Esophagus muscularis mucosa (tissue), 4 donors: ENCODE results near the gene MMS19. TPM values are rescaled to one million over a fixed set of nuclear protein-coding genes. Genes with fewer than 3 reads are reported as not detected.
A peak's percentile ranks its signal among the peaks of the same experiment; 100 is the strongest.

Experiments
- DNase-seq: peaks from one replicate; pipeline ENCODE4 v3.0.0-alpha.2; 2017; ENCODE audit errors: extremely low spot score
- H3K27ac ChIP-seq, 4 donors: fragments of 200-600 bp; sonication (generic); replicated peaks in 1 of 4; 1 replicate in 3 of 4; 2 replicates in 1 of 4; pipeline ENCODE4 v1.5.1; 2016 to 2019; ENCODE audit warnings: mild to moderate bottlenecking in 1 of 4
- H3K27me3 ChIP-seq, 4 donors: fragments of 200-600 bp; sonication (generic); one replicate each; pipeline versions ENCODE4 v1.5.1 to v1.6.0; 2016 to 2019
- H3K36me3 ChIP-seq, 4 donors: fragments of 200-600 bp; sonication (generic); one replicate each; pipeline ENCODE4 v1.5.1; 2016 to 2019
- H3K4me1 ChIP-seq, 4 donors: fragments of 200-600 bp; sonication (generic); one replicate each; pipeline ENCODE4 v1.5.1; 2016 to 2019
- H3K4me3 ChIP-seq, 4 donors: fragments of 200-600 bp; sonication (generic); 1 replicate in 2 of 4; 2 replicates in 2 of 4; pipeline ENCODE4 v1.5.1; 2016 to 2019; ENCODE audit warnings: mild to moderate bottlenecking in 4 of 4, moderate library complexity in 1 of 4
- H3K9me3 ChIP-seq, 4 donors: fragments of 200-600 bp; sonication (generic); 1 replicate in 3 of 4; 2 replicates in 1 of 4; pipeline ENCODE4 v1.5.1; 2016 to 2019
- CTCF ChIP-seq, 3 experiments: fragments of 200-600 bp in 2 of 3; fragments of 450-650 bp in 1 of 3; sonication (generic) in 2 of 3; IDR thresholded peaks; one replicate each; pipeline ENCODE4 v1.5.1; 2017 to 2019; ENCODE audit warnings: antibody characterized with exemption in 3 of 3, mild to moderate bottlenecking in 2 of 3, moderate library complexity in 1 of 3
- EP300 ChIP-seq: sonication (generic); formaldehyde crosslinking; IDR thresholded peaks from one replicate; pipeline ENCODE4 v1.6.1; 2017; ENCODE audit warnings: antibody characterized with exemption
- POLR2A ChIP-seq: fragments of 450-650 bp; IDR thresholded peaks from one replicate; pipeline ENCODE4 v1.6.1; 2017; ENCODE audit warnings: antibody characterized with exemption, moderate library complexity, mild to moderate bottlenecking, low read depth
- POLR2AphosphoS5 ChIP-seq, 2 donors: sonication (generic); formaldehyde crosslinking; IDR thresholded peaks; one replicate each; pipeline ENCODE4 v1.6.1; 2017; ENCODE audit warnings: antibody characterized with exemption in 2 of 2
- WGBS: methylation state at CpG from one replicate; pipeline ENCODE4 v1.1.5; 2018; 5-methylcytosine and 5-hydroxymethylcytosine counted together
- intact Hi-C: fragments of 100-400 bp; cut with DNase I; formaldehyde crosslinking; loops from one replicate; pipeline ENCODE4 v1.15.1; 2023
- total RNA-seq, 4 donors: library from RNA; depleted of rRNA; stranded (reverse); fragments of >200 nt; gene quantifications; one replicate each; pipeline versions ENCODE4 v1.1.0 to v1.2.1, GENCODE V29; 2016

Gene MMS19
- total RNA-seq, 4 donors from 2014 or later = 46.9 to 51.4 (median 48.6) TPM

GRCh38 chr10:97543025-97543546 lies 44.9 kb upstream of the MMS19 start:
- no peak overlapping the region for H3K4me3 ChIP-seq
- no peaks in the 10 kb centered on the region for H3K27me3 ChIP-seq
- peak overlapping the region; percentile 82 to 87 (median 84) for H3K27ac ChIP-seq
- TF ChIP-seq POLR2A = no peak
- TF ChIP-seq EP300 = no peak
- peak; percentile 75 to 89 for TF ChIP-seq POLR2AphosphoS5 (IDR thresholded peaks at IDR 0.05)
- TF ChIP-seq CTCF (IDR thresholded peaks at IDR 0.05) = no peak
- no peak for DNase-seq
- WGBS = 41% methylated on average over 10 of the region's 10 CpGs
- intact Hi-C loops = no loop called here
- H3K36me3 ChIP-seq = no peaks in the 10 kb centered on the region
- H3K4me1 ChIP-seq = peaks cover 51 to 68% (median 56%) of the 10 kb centered on the region in 4 donors
- no peaks in the 10 kb centered on the region for H3K9me3 ChIP-seq

DNA sequence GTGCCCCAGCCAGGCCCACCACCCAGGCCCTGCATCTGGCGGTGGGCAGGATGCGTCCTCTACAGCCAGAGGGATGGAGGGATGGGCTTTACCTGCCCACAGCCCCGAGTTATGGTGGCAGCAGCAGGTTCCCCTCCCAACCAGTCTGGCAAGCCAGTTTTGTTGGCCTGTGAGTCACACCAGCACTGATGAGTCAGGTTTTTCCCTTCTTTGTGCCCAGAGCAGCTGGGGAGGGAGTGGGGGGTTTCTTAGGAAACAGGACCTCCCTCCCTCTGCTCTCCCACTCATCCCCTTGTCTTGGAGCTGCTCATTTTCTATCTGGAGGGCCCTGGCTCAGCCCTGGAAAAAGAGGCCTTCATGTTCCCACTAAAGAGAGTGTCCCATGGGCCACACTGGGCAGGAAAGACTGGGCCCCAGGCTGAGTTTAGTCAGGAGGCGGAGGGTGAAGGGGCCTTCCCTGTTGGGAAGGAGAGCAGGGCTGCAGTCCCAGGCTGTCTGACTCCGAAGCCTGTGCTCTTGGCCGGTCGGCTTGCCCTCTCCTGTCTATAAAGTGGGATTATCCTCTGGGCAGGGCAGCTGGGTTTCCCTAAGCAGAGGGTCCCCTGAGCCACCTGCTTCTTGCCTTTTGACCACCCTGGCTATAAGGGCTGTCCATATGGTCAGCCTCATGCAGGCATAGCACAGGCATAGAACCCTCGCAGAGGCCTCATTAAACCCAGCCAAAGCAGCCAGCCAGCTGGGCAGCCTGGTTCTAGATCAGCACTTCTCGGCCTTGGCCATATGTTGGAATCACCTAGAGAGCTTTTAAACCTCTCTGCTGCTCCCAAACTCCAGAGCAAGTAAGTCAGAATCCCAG lies 44.2 kb upstream of the MMS19 start:
- DNase-seq = no peak
- TF ChIP-seq EP300 = no peak
- peak; percentile 70 to 72 for TF ChIP-seq POLR2AphosphoS5 (IDR thresholded peaks at IDR 0.05)
- Histone ChIP-seq H3K27me3 (no peaks in the 10 kb centered on the region), H3K27ac (peak overlapping the region; percentile 82 to 87 (median 84)), H3K36me3 (no peaks in the 10 kb centered on the region), H3K4me3 (no peak overlapping the region), H3K9me3 (no peaks in the 10 kb centered on the region), H3K4me1 (peaks cover 46 to 65% (median 51%) of the 10 kb centered on the region in 4 donors)
- WGBS = 44% methylated on average over 8 of the region's 9 CpGs
- intact Hi-C loops = no loop called here

DNA sequence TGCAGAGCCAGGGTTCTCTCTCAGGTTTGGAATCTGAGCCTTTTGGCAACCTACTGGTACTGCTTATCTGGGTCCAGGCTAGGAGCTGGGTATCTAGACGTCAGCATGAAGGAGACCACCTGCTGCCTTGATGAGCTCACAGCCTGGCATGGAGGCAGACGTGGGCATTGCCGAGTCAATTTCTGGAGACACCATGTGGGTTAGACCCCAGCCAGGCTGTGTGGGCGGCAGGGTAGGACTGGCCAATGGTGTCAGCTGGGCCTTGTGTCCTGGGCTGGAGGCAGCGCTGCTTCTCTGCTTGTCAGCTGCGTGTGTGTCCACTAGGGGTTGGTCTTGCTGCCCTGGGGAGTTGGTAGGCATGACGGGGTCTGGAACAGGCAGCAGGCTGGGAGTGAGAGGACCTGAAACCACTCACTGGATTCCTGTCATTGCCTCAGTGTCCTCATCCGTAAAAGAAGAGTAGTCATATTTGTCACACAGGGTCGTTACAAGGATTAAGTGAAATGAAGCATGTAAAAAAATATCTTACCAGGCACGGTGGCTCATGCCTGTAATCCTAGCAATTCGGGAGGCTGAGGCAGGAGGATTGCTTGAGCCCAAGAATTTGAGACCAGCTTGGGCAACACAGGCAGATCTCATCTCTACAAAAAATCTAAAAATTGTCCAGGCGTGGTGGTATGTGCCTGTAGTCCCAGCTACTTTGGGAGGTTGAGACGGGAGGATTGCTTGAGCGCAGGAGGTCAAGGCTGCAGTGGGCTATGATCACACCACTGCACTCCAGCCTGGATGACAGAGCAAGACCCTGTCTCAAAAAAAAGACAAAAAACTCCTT lies 42.7 kb upstream of the MMS19 start:
- Histone ChIP-seq H3K27ac (peak overlapping the region; percentile 18 to 87 (median 84)), H3K9me3 (no peaks in the 10 kb centered on the region), H3K4me3 (no peak overlapping the region), H3K36me3 (no peaks in the 10 kb centered on the region), H3K4me1 (peaks cover 42 to 58% (median 46%) of the 10 kb centered on the region in 4 donors), H3K27me3 (no peaks in the 10 kb centered on the region)
- intact Hi-C loops = no loop called here
- DNase-seq = no peak
- WGBS = 89% methylated on average over 14 of the region's 14 CpGs
- no peak for TF ChIP-seq POLR2AphosphoS5 (IDR thresholded peaks at IDR 0.05)
- TF ChIP-seq CTCF (IDR thresholded peaks at IDR 0.05) = no peak
- no peak for TF ChIP-seq POLR2A
- TF ChIP-seq EP300 = no peak

DNA sequence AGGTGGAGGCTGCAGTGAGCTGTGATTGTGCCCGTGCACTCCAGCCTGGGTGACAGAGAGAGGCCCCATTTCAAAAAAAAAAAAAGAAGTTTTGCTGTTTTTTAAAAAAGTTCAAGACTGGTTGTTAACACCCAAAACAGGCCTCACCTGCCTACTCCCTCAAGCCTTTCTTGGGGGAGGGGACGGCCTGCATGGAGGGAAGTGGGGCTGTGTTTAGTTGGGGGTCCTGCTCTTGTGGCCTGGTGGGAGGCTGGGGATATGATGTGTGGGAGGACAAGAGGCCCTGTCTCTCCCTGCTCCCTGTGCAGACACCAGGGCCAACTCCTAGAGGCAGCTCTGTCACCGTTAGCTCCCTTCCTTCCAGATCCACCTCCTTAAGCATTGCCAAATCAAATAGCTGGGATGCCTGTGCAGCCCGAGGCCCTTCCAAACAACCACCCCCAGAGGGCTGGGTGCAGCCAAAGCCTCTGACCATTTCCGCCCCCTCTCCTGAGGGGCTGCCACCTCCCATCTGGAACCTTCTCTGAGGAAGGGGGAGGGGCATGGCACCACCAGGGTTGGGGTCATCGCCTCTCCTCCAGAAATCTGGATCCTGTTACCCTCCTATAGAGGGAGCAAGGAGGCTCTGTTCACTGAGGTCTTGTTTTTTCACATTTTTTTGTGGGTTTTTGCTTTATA lies 41.4 kb upstream of the MMS19 start:
- DNase-seq = no peak
- intact Hi-C loops = no loop called here
- Histone ChIP-seq H3K9me3 (no peaks in the 10 kb centered on the region), H3K27me3 (no peaks in the 10 kb centered on the region), H3K4me1 (peaks cover 42 to 58% (median 46%) of the 10 kb centered on the region in 4 donors), H3K4me3 (no peak overlapping the region), H3K27ac (peak overlapping the region; percentile 18 to 82 (median 48)), H3K36me3 (no peaks in the 10 kb centered on the region)
- WGBS = 64% methylated on average over 6 of the region's 6 CpGs
- TF ChIP-seq POLR2AphosphoS5 (IDR thresholded peaks at IDR 0.05) (no peak), CTCF (IDR thresholded peaks at IDR 0.05) (no peak), EP300 (no peak), POLR2A (no peak)
